Measurements from ENCODE around the gene MXRA8. TPM values are rescaled to one million over a fixed set of nuclear protein-coding genes. Genes with fewer than 3 reads are reported as not detected.

MXRA8 gene
- polyA plus RNA-seq, 2 of the 4 experiments (the other 2 are of a cell fraction): 0.12 to 0.22 TPM

- H3K4me2 ChIP-seq: no peak overlapping the region
- ChIA-PET POLR2A (no interaction called here), CTCF (interaction anchor here (1.0 to 1.4 kb wide), 3 partner anchors 20 to 27 kb away, joined by 3 to 5 read pairs (median 5); no protein-coding TSS in a partner anchor)
- no peaks in the 10 kb centered on the region for H3K9me3 ChIP-seq
- H3K4me1 ChIP-seq: peaks cover 26% of the 10 kb centered on the region
- 72% methylated on average over 11 of the region's 23 CpGs for WGBS (ENCODE audit: missing lambda C conversion rate)
- no peak overlapping the region for H3K4me3 ChIP-seq
- no peak for DNase-seq (ENCODE audit: low read depth in 1 of 2, low spot score in 1 of 2)
- no peak for ATAC-seq
- no peak overlapping the region for H3K27ac ChIP-seq
- TF ChIP-seq HDAC2 (IDR thresholded peaks at IDR 0.05) (no peak), KDM1A (IDR thresholded peaks at IDR 0.05; ENCODE audit: low read depth) (no peak), MAX (IDR thresholded peaks at IDR 0.05) (no peak), KDM5A (IDR thresholded peaks at IDR 0.05) (no peak), ZSCAN20 (CRISPR knock-in tag; IDR thresholded peaks at IDR 0.05) (no peak), MAZ (IDR thresholded peaks at IDR 0.05; ENCODE audit: borderline replicate concordance, low read depth, low read length) (no peak), CEBPB (IDR thresholded peaks at IDR 0.05) (no peak)
- TF ChIP-seq, protein P1, sequence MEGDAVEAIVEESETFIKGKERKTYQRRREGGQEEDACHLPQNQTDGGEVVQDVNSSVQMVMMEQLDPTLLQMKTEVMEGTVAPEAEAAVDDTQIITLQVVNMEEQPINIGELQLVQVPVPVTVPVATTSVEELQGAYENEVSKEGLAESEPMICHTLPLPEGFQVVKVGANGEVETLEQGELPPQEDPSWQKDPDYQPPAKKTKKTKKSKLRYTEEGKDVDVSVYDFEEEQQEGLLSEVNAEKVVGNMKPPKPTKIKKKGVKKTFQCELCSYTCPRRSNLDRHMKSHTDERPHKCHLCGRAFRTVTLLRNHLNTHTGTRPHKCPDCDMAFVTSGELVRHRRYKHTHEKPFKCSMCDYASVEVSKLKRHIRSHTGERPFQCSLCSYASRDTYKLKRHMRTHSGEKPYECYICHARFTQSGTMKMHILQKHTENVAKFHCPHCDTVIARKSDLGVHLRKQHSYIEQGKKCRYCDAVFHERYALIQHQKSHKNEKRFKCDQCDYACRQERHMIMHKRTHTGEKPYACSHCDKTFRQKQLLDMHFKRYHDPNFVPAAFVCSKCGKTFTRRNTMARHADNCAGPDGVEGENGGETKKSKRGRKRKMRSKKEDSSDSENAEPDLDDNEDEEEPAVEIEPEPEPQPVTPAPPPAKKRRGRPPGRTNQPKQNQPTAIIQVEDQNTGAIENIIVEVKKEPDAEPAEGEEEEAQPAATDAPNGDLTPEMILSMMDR (IDR thresholded peaks at IDR 0.05): no peak
- no peak for FAIRE-seq
Measured at GRCh38 chr1:1320666-1321448, 37.5 kb downstream of the MXRA8 start.

- Histone ChIP-seq H3K27ac (no peak overlapping the region), H3K9me3 (no peaks in the 10 kb centered on the region), H3K4me2 (no peak overlapping the region), H3K4me1 (peaks cover 21% of the 10 kb centered on the region), H3K4me3 (no peak overlapping the region)
- 93% methylated on average over 13 of the region's 13 CpGs for WGBS (ENCODE audit: missing lambda C conversion rate)
- FAIRE-seq (no peak), DNase-seq (ENCODE audit: low read depth in 1 of 2, low spot score in 1 of 2) (no peak), ATAC-seq (no peak)
- POLR2A ChIA-PET: no interaction called here
- CTCF ChIA-PET: interaction anchor here (1.4 kb wide), 1 partner anchor 18 kb away, joined by 5 read pairs; no protein-coding TSS in a partner anchor
- TF ChIP-seq KDM1A (IDR thresholded peaks at IDR 0.05; ENCODE audit: low read depth) (no peak), ELK1 (IDR thresholded peaks at IDR 0.05; ENCODE audit: low read depth, low read length) (no peak), CEBPB (IDR thresholded peaks at IDR 0.05) (no peak), BHLHE40 (IDR thresholded peaks at IDR 0.05; ENCODE audit: low read depth, low read length) (no peak)
Measured at GRCh38 chr1:1319646-1319941, 38.8 kb downstream of the MXRA8 start.

DNA sequence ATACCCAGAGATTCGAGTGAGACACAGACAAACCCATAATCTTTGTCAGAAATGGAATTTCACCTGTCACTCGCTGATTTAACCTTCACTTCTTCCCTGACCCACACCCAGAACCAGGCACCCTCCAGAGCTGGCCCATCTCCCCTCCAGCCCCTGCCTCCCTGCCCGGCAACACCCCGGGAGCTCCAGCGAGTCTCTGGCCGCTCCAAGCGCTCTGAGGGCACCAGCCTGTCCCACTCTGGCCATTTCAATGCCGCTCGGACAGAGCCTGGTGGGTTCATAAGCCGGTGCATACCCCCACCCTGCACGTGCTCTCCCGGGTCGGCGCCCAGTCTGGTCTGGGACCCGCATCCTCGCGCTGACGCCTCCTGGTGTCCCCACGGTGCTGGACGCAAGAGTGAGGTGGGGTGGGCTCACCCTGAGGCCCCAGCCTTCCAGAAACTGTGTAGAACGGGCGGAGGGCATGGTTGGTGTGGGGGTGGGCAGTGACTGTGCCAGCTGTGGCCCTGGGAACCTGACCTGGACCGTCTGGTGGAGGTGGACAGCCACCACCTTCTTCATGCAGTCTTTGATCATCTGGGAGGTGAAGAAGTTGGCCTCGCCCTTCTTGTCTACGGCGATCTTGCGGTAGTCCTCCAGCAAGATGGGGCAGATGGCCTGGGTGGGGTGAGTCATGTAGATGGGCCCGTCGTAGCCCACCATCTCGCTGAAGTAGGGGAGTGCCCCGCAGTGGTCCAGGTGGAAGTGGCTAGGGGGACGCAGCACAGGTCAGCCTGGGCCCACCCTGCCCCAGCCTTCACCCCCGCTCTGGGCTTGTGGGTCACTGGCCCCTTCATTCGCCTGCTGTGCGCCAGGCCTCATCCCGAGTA, 39.3 kb downstream of the MXRA8 start:
- Histone ChIP-seq H3K4me1 (peaks cover 21% of the 10 kb centered on the region), H3K4me2 (peak overlapping the region; percentile 37; the same call in 2 of the 3 replicates), H3K27ac (no peak overlapping the region; a peak in 1 of 6 replicates), H3K4me3 (no peak overlapping the region), H3K9me3 (no peaks in the 10 kb centered on the region)
- ChIA-PET CTCF (no interaction called here), POLR2A (interaction anchor here (1.1 kb wide), 1 partner anchor 80 kb away, joined by 4 read pairs; the partner anchor contains the start of gene CCNL2)
- no peak for DNase-seq (ENCODE audit: low read depth in 1 of 2, low spot score in 1 of 2)
- TF ChIP-seq EHMT2 (IDR thresholded peaks at IDR 0.05; ENCODE audit: low read depth) (no peak), JUNB (IDR thresholded peaks at IDR 0.05) (no peak), ESRRA (IDR thresholded peaks at IDR 0.05; ENCODE audit: borderline replicate concordance, low read length) (no peak), ZSCAN20 (CRISPR knock-in tag; IDR thresholded peaks at IDR 0.05) (no peak), MYC (IDR thresholded peaks at IDR 0.05; ENCODE audit: borderline replicate concordance, low read length) (no peak), FOXS1 (CRISPR knock-in tag; IDR thresholded peaks at IDR 0.05) (no peak), HOXA7 (CRISPR knock-in tag; IDR thresholded peaks at IDR 0.05) (no peak), MAZ (IDR thresholded peaks at IDR 0.05; ENCODE audit: borderline replicate concordance, low read depth, low read length) (no peak), HES2 (IDR thresholded peaks at IDR 0.05) (no peak), SREBF2 (IDR thresholded peaks at IDR 0.05) (no peak), PHF8 (IDR thresholded peaks at IDR 0.05; ENCODE audit: borderline replicate concordance, low read depth) (no peak), POLR2AphosphoS2 (conservative IDR thresholded peaks at IDR 0.05; ENCODE audit: low read length) (no peak), RFX5 (IDR thresholded peaks at IDR 0.05) (no peak), HEYL (CRISPR knock-in tag; IDR thresholded peaks at IDR 0.05) (no peak), RNF2 (IDR thresholded peaks at IDR 0.05; ENCODE audit: borderline replicate concordance, low read depth) (no peak), HOXB13 (CRISPR knock-in tag; IDR thresholded peaks at IDR 0.05; ENCODE audit: low read depth) (no peak), HOXB5 (CRISPR knock-in tag; IDR thresholded peaks at IDR 0.05) (no peak), HDAC2 (IDR thresholded peaks at IDR 0.05) (no peak)
- TF ChIP-seq, protein P2, sequence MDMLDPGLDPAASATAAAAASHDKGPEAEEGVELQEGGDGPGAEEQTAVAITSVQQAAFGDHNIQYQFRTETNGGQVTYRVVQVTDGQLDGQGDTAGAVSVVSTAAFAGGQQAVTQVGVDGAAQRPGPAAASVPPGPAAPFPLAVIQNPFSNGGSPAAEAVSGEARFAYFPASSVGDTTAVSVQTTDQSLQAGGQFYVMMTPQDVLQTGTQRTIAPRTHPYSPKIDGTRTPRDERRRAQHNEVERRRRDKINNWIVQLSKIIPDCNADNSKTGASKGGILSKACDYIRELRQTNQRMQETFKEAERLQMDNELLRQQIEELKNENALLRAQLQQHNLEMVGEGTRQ (IDR thresholded peaks at IDR 0.05): no peak
- TF ChIP-seq, protein P3, sequence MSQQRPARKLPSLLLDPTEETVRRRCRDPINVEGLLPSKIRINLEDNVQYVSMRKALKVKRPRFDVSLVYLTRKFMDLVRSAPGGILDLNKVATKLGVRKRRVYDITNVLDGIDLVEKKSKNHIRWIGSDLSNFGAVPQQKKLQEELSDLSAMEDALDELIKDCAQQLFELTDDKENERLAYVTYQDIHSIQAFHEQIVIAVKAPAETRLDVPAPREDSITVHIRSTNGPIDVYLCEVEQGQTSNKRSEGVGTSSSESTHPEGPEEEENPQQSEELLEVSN (IDR thresholded peaks at IDR 0.05; ENCODE audit: borderline replicate concordance, low read depth): no peak
- FAIRE-seq: no peak
- 85% methylated on average over 16 of the region's 36 CpGs for WGBS (ENCODE audit: missing lambda C conversion rate)
- ATAC-seq: no peak; a peak in 1 of 6 replicates
